HG03095 (cell line): ENCODE data around the gene MKX.
"Not testable (repeated sequence)": the region's sequence is repeated elsewhere in the genome, so short reads cannot be mapped to it uniquely, and the experiment has no call there.

Source experiments
- ATAC-seq: cut with Tn5 transposase; IDR thresholded peaks from one replicate; pipeline ENCODE4 v1.9.1; 2021; ENCODE audit warnings: moderate library complexity; ENCODE audit not compliant: unreplicated experiment

The MKX gene

GRCh38 chr10:27695088-27695487, 50.5 kb downstream of the MKX start:
- no peak for ATAC-seq

DNA sequence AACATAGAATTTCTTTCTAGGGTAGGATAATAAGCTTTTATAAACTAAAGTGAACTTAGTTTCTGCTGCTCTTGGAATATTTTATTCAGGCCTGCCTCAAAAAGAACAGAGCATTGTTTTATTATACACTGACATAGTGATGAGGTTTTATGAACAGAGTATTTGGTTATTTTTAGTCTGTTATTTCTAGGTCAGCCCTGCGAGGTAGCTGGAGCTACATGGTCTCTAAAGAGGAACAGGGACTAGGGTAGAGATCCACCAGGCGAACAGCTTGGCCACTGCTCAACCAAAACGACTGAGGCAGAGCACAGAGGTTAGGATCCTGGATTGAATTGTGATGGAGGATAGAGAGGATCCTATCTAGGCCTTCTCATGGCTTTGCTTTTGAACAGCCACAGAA, 53.0 kb downstream of the MKX start:
- no peak for ATAC-seq

DNA sequence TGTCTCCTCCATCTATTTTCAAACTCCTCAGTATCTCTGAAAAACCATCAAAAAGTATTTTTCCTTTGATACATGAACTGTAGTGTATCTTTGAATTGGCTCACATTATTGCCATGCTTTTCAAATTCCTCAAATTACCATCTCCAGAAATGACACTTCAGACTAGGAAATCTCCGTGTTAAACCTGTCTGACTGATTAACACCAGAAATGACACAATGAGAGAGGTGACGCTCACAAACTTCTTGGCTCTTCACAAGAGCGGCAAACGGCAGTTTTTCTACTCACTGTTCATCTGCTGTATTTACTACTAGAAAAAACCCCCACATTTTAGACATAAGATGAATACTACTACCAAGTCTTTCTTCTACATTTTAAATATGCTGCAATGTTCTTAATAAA, 56.6 kb downstream of the MKX start:
- no peak for ATAC-seq

DNA sequence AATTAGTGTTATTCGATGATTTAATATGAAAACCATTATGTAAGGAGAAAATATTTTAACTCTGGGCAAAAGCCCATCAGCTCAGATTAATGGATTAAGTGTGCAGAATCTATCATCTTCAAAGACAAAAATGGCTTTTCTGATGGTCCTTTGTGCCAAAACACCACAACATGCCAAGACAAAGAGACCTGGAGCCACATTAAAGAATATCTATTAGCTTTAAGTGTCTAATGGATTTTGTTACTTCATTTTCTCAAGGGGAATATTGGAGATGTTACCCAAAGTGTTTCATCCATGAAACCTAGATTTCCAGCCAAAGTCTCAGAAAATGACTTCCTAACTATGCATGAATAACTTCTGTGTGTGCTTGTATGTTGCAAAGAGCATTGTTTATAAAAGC, 57.3 kb downstream of the MKX start:
- ATAC-seq, result no peak

DNA sequence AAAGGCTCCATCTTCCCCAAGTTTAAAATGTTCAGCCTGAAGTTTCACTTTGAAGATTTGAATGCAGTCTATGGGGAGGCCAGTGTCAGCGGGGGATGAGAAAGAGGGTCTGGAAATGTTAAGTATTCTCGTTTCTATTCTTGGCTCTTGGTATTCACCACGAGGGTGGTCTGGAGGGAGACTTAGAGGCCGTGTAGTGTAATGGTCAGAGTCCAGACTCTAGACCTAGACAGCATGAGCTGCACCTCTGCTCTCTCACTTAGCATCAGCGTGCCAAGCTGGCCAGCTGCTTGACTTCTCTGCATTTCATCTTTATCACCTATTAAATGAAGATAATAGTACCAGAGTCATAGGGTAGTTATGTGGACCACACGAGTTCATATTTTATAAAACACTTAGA, 57.9 kb downstream of the MKX start:
- no peak for ATAC-seq

- ATAC-seq, result no peak
These were observed 58.3 kb downstream of the MKX start for GRCh38 chr10:27687326-27687725.

- no peak for ATAC-seq
These were observed 59.9 kb downstream of the MKX start for GRCh38 chr10:27685681-27686080.

DNA sequence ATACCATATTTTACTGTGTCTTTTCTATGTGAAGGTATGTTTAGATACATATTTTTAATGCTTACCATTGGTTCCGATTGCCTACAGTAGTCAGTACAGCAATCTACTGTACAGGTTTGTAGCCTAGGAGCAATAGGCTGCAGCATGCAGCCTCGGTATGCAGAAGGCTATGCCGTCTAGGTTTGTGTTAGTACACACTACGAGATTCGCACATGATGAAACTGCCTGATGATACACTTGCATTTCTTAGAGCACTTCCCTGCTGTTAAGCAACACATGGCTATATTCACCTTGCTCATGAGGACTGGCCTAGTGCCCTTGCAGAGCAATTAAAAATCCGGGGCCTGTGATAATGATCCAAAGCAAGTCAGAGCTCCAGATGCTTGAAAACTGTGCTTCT, 62.4 kb downstream of the MKX start:
- ATAC-seq, result no peak

DNA sequence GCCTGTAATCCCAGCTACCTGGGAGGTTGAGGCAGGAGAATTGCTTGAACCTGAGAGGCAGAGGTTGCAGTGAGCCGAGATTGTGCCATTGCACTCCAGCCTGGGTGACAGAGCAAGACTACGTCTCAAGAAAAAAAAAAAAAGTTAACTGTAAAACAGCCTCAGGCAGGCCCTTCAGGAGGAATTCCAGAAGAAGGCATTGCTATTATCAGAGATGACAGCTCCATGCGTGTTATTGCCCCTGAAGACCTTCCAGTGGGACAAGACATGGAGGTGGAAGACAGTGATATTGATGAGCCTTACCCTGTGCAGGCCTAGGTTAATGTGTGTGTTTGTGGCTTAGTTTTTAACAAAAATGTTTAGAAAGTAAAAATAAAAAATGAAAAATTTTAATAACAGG, 63.8 kb downstream of the MKX start:
- not testable (repeated sequence) for ATAC-seq

- no peak for ATAC-seq
These were observed 64.7 kb downstream of the MKX start for GRCh38 chr10:27680691-27681605.

DNA sequence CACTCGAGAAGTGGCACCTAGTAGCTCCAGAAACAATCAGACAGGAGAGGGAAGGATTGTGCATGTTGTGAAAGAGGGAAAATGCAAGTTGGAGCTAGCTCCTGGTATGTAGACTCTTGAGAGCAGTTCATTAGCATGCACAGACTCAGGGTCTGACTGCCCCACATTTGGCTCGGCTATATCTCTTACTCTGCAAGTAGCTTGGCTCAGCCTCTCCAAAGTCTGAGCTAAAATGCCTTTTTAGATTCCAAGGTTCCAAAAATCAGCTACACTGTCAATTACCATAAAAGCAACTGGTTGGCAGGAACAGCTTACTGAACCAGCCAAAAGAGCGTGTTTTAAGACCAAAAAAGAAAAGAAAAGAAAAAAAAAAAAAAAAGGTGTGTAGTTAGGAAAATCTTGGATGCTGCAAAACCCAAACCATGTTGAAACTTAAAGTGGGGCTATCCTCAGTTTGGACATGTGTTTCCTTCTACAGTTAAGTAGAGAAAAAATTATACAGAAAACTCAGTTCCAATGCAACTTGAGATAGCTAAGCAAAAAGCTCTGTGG, 65.5 kb downstream of the MKX start:
- ATAC-seq, result no peak

DNA sequence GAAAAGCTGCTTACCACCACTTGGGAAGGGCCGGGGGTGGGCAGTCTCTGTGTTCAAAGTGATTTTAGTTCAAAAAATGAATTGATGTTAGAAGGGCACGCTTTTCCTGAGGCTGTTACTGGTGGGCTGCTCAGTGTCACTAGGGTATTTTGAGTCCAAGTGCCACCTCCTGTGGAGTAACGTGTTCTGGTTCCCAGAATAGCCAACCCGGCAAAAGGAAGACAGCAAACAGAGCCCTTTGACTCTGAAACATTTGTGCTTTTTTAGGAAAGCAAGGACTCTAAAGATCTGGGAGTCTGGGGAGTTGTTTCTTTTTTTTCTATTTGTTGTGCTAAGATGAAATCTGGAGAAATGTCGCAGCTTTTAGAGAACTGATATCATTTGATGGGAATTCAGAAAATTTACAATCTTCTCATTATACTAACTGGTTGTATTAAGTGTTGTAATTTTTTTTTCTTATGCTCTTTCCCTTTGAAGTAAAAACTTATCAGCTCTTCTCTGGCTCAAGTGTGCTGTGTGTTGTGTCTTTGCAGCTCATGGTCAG, 66.2 kb downstream of the MKX start:
- ATAC-seq, result no peak

DNA sequence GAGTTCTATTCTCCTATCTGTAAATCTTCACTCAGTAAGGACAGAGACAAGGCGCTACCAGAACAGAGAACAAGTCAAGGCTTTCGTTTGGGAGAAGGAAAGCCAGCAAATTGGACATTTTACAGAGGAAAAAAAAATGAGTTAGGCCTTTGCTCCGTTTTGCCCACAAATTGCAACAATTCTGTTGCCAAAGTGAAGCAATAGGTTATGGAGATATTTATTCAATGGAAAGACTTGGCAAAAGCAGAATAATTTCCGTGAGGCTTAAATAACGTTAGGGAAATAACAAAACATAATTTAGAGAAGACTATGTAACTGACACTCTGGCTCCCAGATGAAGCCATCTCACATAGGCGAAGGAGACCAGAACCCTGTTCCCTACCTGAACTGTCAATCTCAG, 67.5 kb downstream of the MKX start:
- ATAC-seq, result no peak

- ATAC-seq, result no peak
These were observed 72.6 kb downstream of the MKX start for GRCh38 chr10:27673065-27673464.

DNA sequence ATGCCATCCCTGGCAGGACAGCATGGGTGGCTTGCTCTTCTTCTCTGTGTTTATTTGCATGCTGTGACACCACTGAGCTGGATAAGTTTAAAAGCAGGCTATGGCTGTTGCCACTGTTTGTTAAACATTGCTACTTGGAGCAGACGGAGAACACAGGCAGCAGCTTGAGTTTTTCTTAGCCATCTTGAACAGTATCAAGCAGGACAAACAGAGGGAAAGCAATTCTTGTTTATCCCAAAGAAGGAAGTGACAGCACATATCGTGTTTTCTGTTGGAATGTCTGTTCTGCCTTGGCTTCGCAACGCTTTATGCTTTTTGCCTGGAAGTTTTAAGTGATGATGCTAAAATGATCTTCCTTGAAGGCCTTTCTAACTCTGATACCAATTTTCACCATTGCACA, 73.8 kb downstream of the MKX start:
- no peak for ATAC-seq

- no peak for ATAC-seq
These were observed 81.2 kb downstream of the MKX start for GRCh38 chr10:27664461-27664860.

GRCh38 chr10:27663621-27664020, 82.0 kb downstream of the MKX start:
- no peak for ATAC-seq

- ATAC-seq, result no peak
These were observed 83.9 kb downstream of the MKX start for GRCh38 chr10:27661514-27662286.

GRCh38 chr10:27660711-27661110, 84.9 kb downstream of the MKX start:
- no peak for ATAC-seq

GRCh38 chr10:27660268-27660667, 85.4 kb downstream of the MKX start:
- ATAC-seq, result no peak

DNA sequence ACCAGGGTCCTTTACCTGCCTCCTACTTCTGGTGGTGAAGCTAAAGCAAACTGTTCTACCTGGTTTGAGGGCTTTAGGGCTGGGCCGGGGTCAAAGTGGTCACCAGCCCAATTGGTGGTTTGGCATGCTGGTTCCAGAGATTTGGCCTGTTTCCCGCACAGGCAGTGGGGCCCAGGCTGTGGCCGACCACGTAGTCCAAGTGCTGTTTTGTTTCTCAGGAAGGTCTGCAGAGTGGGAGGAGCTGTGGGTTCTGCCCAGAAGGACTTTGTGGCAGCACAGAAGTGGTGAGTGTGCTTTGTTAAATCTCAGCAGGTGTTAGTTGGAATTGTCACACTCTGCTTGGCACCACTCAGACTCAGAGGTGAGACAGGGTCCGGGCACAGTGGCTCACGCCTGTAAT, 85.8 kb downstream of the MKX start:
- no peak for ATAC-seq

DNA sequence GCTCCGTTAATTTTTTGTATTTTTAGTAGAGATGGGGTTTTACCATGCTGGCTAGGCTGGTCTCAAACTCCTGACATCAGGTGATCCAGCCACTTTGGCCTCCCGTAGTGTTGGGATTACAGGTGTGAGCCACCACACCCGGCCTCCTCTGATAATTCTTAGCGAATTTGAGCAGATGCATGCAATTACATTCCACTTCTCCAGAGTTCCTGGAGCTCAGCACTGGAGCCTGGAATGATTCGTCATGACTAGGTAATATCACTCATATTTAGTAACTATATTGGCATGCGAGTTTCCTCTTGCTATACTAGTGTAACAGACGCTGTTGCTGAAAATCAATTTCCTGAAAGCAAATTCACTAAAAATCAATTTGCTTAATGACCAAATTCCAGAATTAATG, 86.8 kb downstream of the MKX start:
- no peak for ATAC-seq
